Stimulated activated CD4-positive, alpha-beta T cell treated with anti-CD3 and anti-CD28 coated beads, Interleukin-15, amount 100 ng/mL, for 48 hours (primary cell): ENCODE results near the gene CCL1.
"Not testable (repeated sequence)": the region's sequence is repeated elsewhere in the genome, so short reads cannot be mapped to it uniquely, and the experiment has no call there.

Experiments
- DNase-seq, 2 donors: peaks; one replicate each; pipeline ENCODE4 v3.0.0-alpha.2; 2020; ENCODE audit warnings: low read depth in 2 of 2

CCL1 gene

DNA sequence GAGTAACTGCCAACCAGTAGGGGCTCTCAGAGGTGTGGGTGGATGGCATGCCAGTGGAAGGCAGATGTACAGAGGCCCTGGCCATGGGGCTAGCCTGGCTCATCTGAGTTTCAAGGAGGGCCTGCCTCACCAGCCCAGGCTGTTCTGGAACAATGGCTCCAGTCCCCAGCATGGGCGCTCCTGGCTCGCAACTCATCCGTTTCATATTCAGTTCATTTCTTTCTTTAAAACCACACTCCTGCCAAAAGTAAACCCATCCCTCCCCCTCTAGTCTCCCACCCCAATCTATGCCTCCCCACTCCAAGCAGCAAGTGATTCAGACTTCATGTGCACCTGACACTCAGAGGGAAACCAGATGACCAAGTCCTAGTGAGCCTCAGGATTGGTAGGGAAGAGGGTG is 4.4 kb downstream of the CCL1 start:
- no peak for DNase-seq

DNA sequence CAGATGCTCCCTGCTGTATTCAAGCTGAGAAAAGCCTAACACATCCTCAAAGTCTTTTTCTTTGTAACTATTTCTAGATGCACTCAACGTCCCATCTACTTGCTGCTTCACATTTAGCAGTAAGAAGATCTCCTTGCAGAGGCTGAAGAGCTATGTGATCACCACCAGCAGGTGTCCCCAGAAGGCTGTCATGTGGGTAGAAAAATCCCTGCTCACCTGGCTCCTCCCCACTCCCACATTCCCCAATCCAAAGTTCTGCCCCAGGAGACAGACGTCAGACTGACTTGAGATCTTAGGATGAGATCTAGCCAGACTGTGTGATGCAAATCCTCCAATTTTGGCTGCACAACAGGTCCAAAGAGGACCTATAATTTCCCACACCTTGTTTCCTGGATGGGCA is 5.6 kb downstream of the CCL1 start:
- no peak for DNase-seq

DNA sequence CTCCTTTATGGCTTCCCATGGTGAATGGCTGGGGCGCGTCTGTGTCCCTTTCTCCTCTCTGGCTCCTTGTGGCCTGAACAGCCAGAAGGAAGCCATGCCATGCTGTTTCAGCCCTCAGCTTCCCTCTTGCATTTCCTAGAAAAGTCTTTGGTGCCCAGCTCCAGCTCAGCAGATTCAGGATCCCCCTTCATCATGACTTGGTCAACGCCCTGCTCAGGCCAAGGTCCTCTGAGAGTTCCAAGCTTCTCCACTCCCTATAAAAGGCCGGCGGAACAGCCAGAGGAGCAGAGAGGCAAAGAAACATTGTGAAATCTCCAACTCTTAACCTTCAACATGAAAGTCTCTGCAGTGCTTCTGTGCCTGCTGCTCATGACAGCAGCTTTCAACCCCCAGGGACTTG is 6.8 kb downstream of the CCL1 start, which contains the start of gene CCL13:
TSS of gene CCL13 (plus strand) at position 287 of the 400 bp plus-strand sequence. CDS start at position 334, 47 bp downstream.
- no peak for DNase-seq

DNA sequence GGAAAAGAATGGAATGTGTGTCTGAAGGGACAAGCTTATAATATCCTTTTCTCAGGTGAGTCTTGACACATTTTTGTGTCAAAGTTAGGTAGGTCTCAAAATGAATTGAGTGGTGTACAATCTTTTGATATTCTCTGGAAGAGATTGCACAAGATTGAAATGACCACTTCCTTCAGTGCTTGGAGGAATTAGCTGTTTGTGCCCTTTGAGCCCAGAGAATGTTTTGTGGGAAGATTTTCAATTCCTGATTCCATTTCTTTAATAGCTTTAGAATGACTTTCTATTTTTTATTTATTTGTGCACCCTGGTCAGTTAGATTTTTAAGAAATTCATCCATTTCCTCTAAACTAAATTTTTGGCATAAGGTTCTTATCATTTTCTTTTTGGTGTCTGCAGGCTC is 8.4 kb downstream of the CCL1 start:
- DNase-seq: no peak

DNA sequence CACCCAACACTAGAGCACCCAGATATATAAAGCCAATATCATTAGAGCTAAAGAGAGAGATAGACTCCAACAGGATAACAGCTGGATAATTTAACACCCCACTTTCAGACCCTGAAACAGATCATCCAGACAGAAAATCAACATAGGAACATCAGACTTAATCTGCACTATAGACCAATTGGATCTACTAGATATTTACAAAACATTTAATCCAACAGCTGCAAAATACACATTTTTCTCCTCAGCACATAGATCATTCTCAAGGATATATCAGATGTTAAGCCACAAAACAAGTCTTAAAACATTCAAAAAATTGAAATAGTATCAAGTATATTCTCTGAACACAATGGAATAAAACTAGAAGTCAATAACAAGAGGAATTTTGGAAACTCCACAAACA is 10.8 kb downstream of the CCL1 start:
- DNase-seq: no peak

DNA sequence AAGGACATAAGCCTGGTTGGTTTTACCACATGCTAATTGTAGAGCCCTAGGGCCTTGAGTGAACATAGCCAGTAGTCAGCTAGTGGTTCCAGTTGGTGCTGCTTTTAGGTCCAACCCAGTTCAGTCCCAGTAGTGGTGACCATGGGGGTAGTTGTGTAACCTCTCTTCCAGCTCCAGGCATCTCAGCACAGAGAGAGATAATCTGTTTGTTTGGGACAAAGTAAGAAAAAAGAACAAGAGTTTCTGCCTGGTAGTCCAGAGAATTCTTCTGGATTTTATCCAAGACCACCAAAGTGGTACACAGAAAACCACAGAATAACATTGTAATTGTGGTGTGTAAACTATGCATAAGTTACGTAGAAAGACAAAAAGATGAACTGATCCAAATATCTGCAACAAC is 11.9 kb downstream of the CCL1 start:
- no peak for DNase-seq

DNA sequence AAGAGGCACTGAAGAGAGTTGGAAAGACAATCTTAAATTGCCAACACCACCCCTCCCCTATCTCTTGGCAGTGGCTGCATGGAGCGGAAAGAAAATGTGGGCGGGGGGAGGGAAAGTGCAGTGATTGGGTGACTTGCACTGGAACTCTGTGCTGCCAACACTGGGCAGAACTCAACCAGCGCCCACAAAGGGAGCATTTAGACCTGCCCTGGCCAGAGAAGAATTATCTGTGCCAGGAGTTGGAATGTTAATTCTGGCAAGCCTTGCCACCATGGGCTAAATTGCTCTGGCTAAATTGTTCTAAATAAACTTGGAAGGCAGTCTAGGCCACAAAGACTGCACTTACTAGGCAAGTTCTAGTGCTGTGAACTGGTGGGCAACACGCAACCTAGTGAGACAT is 13.3 kb downstream of the CCL1 start:
- no peak for DNase-seq

DNA sequence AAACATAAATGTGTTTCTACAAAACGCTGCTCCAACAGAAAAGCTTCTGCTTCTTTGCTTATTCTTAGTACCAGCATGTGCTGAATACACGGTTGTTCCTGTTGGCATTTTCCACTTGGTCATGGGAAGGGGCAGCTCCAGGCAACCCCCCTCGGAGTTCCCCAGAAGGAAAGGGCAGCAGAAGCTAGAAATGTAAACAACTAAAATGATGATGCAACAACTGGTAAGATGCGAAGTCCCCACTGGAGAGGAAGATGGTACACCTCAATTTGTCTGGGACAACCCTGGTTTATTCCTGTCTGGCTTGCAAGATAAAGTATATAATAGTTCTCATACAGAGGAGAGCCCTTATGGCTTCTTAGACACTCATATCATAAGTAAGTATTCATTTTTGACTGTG is 16.0 kb downstream of the CCL1 start:
- no peak for DNase-seq

DNA sequence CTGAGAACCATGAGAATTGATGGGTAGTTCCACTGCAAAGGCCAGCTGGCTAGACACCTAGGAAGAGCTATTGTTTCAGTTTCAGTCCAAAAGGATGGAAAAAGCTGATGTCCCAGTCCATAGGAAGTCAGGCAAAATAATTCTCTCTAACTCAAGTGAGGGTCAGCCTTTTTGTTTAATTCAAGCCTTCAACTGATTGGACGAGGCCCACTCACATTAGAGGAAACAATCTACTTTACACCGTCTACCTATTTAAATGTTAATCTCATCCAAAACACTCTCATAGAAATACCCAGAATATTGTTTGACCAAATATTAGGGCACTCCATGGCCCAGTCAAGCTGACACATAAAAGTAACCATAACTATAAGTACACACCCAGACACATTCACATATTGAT is 21.1 kb downstream of the CCL1 start:
- DNase-seq: no peak

DNA sequence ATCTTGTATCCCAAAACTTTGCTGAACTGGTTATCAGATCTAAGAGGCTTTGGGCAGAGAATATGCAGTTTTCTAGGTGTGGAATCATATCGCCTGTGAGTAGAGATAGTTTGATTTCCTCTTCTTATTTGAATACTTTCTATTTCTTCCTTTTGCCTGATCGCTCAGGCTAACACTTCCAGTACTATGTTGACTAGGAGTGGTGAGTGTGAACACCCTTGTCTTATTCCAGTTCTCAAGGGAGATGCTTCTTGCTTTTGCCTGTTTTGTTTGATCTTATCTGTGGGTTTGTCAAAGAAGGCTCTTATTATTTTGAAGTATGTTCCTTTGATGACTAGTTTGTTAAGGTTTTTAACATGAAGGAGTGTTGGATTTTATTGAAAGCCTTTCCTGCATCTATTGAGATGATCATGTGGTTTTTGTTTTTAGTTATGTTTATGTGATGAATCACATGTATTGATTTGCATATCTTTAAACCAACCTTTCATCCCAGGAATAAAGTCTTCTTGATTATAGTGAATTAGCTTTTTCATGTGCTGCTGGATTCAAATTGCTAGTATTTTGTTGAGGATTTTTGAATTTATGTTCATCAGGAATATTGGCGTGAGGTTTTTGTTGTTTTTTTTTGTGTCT is 23.8 kb downstream of the CCL1 start:
- DNase-seq: no peak

DNA sequence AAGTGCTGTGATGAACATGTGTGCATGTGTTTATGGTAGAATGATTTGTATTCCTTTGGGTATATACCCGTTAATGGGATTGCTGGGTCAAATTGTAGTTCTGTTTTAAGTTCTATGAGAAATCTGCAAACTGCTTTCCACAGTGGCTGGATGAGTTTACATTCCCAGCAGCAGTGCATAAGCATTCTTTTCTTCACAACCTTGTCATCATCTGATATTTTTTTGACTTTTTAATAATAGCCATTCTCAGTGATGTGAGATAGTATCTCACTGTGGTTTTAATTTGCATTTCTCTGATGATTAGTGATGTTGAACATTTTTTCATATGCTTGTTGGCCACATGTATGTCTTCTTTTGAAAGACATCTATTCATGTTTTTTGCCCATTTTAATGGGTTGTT is 25.3 kb downstream of the CCL1 start:
- DNase-seq: no peak

DNA sequence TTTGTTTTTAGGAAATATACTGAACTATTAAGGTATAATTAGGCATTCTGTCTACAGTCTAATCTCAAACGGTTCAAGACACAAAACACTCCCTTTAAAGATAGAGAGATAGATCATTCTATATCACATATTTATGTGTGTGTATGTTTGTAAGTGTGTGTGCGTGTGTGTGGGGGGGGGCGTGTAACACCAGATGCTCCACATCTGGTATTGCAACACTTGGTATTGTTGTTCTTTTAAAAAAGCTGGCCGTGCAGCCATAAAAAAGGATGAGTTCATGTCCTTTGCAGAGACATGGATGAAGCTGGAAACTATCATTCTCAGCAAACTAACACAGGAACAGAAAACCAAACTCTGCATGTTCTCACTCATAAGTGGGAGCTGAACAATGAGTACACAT is 35.5 kb downstream of the CCL1 start:
- not testable (repeated sequence) for DNase-seq

DNA sequence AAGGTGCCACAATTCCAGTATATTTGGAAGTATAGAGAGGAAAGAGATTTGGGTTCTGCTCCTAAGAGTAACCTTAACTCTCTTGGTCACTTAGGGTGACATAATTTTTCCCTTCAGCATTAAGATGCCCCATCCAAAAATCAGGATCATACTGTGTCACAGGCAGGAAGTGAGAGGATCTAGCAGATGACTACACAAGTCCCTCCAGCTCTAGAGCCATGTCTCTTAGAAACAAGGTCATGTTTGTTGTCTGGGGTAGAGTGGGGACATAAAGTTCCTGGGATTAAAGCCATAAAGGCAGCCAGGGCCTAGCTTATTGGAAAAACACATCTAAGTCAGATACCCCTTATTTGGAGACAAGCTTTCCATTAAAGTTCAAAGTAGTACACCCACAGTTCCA is 41.1 kb downstream of the CCL1 start:
- DNase-seq: no peak

DNA sequence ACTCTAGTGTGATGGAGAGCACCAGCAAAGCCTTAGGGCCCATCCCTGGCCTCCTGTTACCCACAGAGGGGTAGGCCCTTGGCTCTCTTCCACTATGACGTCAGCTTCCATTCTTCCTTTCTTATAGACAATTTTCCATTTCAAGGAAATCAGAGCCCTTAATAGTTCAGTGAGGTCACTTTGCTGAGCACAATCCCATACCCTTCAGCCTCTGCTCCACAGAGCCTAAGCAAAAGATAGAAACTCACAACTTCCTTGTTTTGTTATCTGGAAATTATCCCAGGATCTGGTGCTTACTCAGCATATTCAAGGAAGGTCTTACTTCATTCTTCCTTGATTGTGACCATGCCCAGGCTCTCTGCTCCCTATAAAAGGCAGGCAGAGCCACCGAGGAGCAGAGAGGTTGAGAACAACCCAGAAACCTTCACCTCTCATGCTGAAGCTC is 44.0 kb downstream of the CCL1 start, which contains the start of gene CCL8:
TSS of gene CCL8 (plus strand) at position 397 of the 445 bp plus-strand sequence. CDS start 67 bp downstream, outside the sequence.
- DNase-seq: no peak

DNA sequence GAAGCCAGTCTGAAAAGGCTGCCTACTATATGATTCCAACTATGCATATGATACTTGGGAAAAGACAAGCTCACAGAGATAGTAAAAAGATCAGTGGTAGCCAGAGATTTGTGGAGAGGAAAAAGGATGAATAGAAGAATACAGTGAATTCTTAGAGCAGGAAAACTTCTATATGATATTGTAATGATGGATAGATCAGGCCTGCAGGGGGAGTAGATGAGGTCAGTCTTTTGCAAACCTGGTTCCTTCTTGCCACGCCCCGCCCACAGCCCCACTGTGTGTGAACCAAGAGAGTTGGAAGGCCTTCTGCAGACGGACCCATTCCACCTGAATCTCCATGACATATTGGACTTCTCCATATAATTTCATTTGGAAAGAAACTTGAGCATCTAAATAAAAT is 44.6 kb downstream of the CCL1 start:
- DNase-seq: no peak

DNA sequence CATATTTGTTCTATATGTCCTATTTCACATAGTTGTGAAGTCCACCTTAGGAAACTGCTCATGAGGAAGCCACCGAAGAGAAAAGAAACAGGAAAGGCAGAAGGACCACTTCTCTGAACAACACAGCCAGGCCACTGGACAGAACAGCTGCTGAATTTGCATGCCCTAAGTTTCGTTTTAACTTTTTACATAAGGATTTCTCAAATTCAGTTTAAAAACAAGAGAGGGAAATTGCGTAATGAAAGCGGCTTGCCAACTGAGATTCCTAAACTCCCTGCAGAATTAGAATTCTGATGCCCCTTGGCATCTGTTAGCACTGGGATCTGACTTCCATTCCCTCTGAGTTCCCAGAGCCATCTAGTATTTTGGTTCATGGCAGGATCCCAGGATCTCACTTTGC is 48.8 kb downstream of the CCL1 start:
- DNase-seq: no peak

DNA sequence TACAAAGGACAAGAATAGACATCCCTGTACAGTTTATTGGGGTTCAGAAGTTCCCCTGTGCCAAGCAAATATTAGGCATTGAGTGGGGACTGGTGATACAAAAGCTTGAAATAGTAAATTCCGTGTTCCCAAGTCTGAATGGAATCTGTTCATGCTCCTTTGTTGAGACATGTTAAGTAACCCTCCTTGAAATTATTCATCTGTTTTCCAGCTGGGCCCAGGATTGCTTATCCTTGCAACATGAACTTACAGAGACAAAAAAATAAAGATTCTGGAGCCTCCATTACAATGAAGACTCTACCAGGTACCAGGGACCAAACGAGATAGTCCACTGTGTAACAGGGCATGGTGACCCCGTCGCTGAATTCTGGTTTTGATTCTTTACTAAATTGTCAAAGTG is 49.9 kb downstream of the CCL1 start:
- DNase-seq: no peak

DNA sequence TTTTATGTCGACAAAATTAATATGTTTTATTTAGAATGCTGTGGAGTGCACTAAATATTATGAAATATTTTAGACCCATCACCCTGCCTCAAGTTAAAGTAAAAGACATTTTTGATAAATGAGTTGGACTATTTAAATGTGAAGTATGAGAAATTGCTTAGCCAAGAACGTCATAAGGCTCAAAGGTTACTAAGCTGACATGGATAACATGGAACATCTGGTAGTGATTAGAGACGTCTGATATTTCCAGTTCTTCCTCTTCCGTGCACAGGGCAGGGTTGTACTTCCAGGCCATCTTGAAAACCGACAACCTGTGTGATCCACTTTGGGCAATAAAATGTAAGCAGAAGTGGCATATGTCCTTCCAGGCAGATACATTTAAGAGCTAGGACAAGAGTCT is 51.0 kb downstream of the CCL1 start:
- DNase-seq: no peak

DNA sequence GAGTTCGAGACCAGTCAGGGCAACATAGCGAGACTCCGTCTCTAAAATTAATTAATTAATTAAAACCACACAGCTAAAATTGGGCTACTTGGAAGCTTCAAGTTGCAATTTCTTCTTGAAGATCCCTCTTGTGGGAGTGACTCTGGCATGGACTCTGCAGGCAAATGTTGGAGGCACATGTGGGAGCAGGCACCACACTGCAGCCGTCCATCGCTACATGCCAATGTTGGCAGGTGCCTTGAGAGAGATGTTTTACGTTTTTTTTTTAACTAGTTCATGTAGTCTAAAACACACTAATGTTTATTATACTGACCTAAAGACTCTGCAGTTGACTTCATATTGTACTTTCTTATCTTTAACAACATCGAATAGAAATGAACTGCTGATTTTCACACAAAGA is 51.7 kb downstream of the CCL1 start:
- DNase-seq: no peak
